PC-3 (cell line): ENCODE results near the gene BBS7. TPM values are rescaled to one million over a fixed set of nuclear protein-coding genes. Genes with fewer than 3 reads are reported as not detected.

Experiments used
- ATAC-seq: fragments of 200-7000 bp; cut with Tn5 transposase; 2 replicates; pipeline ENCODE4 v1.9.1; 2020; ENCODE audit warnings: mild to moderate bottlenecking, moderate library complexity
- BruUV-seq: library from RNA; stranded (reverse); fragments of 400-500 nt; replicated peaks from 2 replicates; lab custom pipeline; 2021; lab: Mats Ljungman, UMichigan
- CTCF ChIA-PET: fragments of 300-600 bp; sonication (Branson Sonifier 250); formaldehyde crosslinking; loops from one replicate; lab custom pipeline; 2022; ENCODE audit warnings: antibody characterized with exemption; lab: Charles Lee
- POLR2A ChIA-PET: fragments of 300-600 bp; sonication (Branson Sonifier 250); formaldehyde crosslinking; loops from one replicate; lab custom pipeline; 2022; ENCODE audit warnings: antibody characterized with exemption; ENCODE audit not compliant: unreplicated experiment; lab: Charles Lee
- DNase-seq: peaks from one replicate; pipeline ENCODE4 v3.0.0-alpha.2; 2015
- H2AFZ ChIP-seq: fragments of 300-600 bp; sonication (generic); 2 replicates; pipeline ENCODE4 v1.6.0; 2016; ENCODE audit warnings: antibody characterized with exemption, low read length
- H3F3A ChIP-seq: fragments of 300-600 bp; sonication (generic); one replicate; pipeline ENCODE4 v1.6.0; 2017; ENCODE audit warnings: antibody characterized with exemption, low read length, control low read depth, mild to moderate bottlenecking; ENCODE audit not compliant: unreplicated experiment
- H3K27ac ChIP-seq: fragments of 300-600 bp; sonication (generic); 2 replicates; pipeline ENCODE4 v1.5.1; 2016; ENCODE audit warnings: mild to moderate bottlenecking, low read length
- H3K27me3 ChIP-seq: fragments of 300-600 bp; sonication (generic); 2 replicates; pipeline ENCODE4 v1.6.1; 2016; ENCODE audit warnings: low read length, mixed read lengths
- H3K36me3 ChIP-seq: fragments of 300-600 bp; sonication (generic); 2 replicates; pipeline ENCODE4 v1.6.1; 2016; ENCODE audit warnings: low read depth, mixed run types, low read length, mixed read lengths
- H3K4me1 ChIP-seq: fragments of 300-600 bp; sonication (generic); 2 replicates; pipeline ENCODE4 v1.5.1; 2016; ENCODE audit warnings: low read length; ENCODE audit not compliant: insufficient read depth
- H3K4me2 ChIP-seq: fragments of 300-600 bp; sonication (generic); 2 replicates; pipeline ENCODE4 v1.6.0; 2016; ENCODE audit warnings: low read length
- H3K4me3 ChIP-seq: fragments of 300-600 bp; sonication (generic); 2 replicates; pipeline ENCODE4 v1.5.1; 2016; ENCODE audit warnings: mild to moderate bottlenecking, low read length, mixed read lengths
- H3K79me2 ChIP-seq: fragments of 300-600 bp; sonication (generic); 2 replicates; pipeline ENCODE4 v1.6.1; 2017; ENCODE audit warnings: low read length, mixed read lengths
- H3K9ac ChIP-seq: fragments of 300-600 bp; sonication (generic); 2 replicates; pipeline ENCODE4 v1.6.0; 2016; ENCODE audit warnings: mild to moderate bottlenecking, low read length
- H3K9me2 ChIP-seq: fragments of 300-600 bp; sonication (generic); replicated peaks from 2 replicates; pipeline ENCODE4 v1.6.1; 2016; ENCODE audit warnings: mixed run types, low read length, mixed read lengths
- H3K9me3 ChIP-seq: fragments of 300-600 bp; sonication (generic); 2 replicates; pipeline ENCODE4 v1.6.1; 2016; ENCODE audit warnings: low read length, mixed read lengths
- H4K20me1 ChIP-seq: fragments of 300-600 bp; sonication (generic); 2 replicates; pipeline ENCODE4 v1.6.1; 2016; ENCODE audit warnings: low read length, mixed read lengths
- EZH2 ChIP-seq: fragments of 300-600 bp; sonication (generic); IDR thresholded peaks from one replicate; pipeline ENCODE4 v1.6.1; 2017; ENCODE audit warnings: antibody characterized with exemption, mild to moderate bottlenecking, low read length; ENCODE audit not compliant: unreplicated experiment
- EZH2phosphoT487 ChIP-seq: fragments of 300-600 bp; sonication (generic); IDR thresholded peaks from 2 replicates; pipeline ENCODE4 v1.6.1; 2018; ENCODE audit warnings: mild to moderate bottlenecking, antibody characterized with exemption, low read length, borderline replicate concordance
- intact Hi-C: fragments of 100-400 bp; cut with micrococcal nuclease; formaldehyde crosslinking; loops from 2 replicates; pipeline ENCODE4 v1.9.0; 2023
- total RNA-seq: library from RNA; depleted of rRNA; stranded (reverse); fragments of >200 nt; gene quantifications from 2 replicates; pipeline ENCODE4 v1.2.3, GENCODE V29; 2014
- TF ChIP-seq, protein P1 (sequence below): fragments of 300-600 bp; sonication (generic); conservative IDR thresholded peaks from 2 replicates; pipeline ENCODE4 v1.5.1; 2017; ENCODE audit warnings: antibody characterized with exemption, low read depth, mild to moderate bottlenecking, low read length

Gene BBS7
- total RNA-seq, 1 experiment from 2014 or later = 10.1 TPM

DNA sequence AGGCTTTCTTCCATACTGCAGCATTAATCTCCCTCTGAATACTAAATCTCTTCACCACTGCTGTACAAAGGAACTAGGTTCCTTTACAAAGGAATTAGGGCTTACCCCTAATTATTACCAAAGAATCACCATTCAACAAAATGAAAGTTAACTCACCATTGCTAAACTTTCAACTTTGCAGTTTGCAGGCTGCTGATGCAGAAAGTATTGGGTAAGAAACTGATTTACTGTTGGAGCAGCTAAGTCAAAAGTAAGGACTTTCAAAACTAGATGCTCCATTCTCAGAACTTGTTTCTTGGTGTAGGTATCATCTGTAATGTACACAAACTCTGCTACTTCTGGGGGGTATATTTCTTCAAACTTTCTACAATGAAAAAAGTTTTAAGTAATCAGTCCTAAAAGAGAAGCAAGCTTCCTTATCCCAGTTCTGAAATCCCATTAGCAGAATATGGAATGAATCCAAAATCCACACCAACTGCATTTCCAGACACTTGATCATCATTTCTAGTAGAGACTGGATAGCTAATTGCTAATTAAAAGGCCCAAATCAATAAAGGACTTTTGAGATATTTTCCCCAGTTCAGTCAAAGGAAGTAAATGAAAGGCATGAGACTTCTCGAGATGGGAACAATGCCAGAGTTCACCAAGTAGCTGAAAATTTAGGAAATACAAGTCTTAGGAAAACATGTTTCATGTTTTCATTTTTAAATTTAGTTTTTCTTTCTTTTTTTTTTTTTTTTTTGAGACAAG, 50.9 kb downstream of the BBS7 start:
- no TSS peak for BruUV-seq
- Histone ChIP-seq H2AFZ (no peak overlapping the region), H3K9me2 (no peaks in the 10 kb centered on the region), H3K27ac (no peak overlapping the region), H3K4me2 (no peak overlapping the region), H3K9me3 (no peaks in the 10 kb centered on the region), H3K9ac (no peak overlapping the region), H3K4me3 (no peak overlapping the region), H3K4me1 (peaks cover 9% of the 10 kb centered on the region), H3F3A (no peaks in the 10 kb centered on the region), H3K36me3 (peaks cover 64% of the 10 kb centered on the region), H4K20me1 (0 out of 2 replicates have a peak, but pooled peaks cover 5% of the 10 kb centered on the region), H3K79me2 (peaks cover 57% of the 10 kb centered on the region), H3K27me3 (no peaks in the 10 kb centered on the region)
- no peak for DNase-seq
- no peak for ATAC-seq
- intact Hi-C loops = no loop called here
- ChIA-PET POLR2A (no interaction called here), CTCF (no interaction called here)
- TF ChIP-seq EZH2 = no peak
- TF ChIP-seq, protein P1, sequence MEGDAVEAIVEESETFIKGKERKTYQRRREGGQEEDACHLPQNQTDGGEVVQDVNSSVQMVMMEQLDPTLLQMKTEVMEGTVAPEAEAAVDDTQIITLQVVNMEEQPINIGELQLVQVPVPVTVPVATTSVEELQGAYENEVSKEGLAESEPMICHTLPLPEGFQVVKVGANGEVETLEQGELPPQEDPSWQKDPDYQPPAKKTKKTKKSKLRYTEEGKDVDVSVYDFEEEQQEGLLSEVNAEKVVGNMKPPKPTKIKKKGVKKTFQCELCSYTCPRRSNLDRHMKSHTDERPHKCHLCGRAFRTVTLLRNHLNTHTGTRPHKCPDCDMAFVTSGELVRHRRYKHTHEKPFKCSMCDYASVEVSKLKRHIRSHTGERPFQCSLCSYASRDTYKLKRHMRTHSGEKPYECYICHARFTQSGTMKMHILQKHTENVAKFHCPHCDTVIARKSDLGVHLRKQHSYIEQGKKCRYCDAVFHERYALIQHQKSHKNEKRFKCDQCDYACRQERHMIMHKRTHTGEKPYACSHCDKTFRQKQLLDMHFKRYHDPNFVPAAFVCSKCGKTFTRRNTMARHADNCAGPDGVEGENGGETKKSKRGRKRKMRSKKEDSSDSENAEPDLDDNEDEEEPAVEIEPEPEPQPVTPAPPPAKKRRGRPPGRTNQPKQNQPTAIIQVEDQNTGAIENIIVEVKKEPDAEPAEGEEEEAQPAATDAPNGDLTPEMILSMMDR = no peak
- TF ChIP-seq EZH2phosphoT487 = no peak

DNA sequence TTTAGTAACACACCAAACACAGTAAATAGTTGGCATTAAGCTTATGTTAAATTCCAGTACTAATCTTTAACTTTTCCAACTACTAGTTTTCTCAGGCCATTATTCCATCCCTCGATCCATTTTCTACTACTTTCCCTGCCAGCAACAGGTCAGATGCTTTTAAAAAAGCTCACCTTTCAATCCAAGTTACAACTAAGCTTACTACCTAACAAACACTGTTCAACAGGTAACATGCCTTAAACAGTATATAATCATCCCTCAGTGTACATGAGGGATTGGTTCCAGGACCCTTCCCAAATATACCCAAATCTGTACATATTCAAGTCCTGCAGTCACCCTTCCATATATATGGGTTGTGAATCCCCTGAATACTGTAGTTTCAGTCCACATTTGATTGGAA, 52.1 kb downstream of the BBS7 start:
- H3F3A ChIP-seq = no peaks in the 10 kb centered on the region
- POLR2A ChIA-PET = no interaction called here
- TF ChIP-seq EZH2phosphoT487 (no peak), EZH2 (no peak)
- TF ChIP-seq, protein P1 = no peak
- peaks cover 64% of the 10 kb centered on the region for H3K36me3 ChIP-seq
- no peaks in the 10 kb centered on the region for H3K9me3 ChIP-seq
- DNase-seq (no peak), ATAC-seq (no peak)
- CTCF ChIA-PET = interaction anchor here (0.5 kb wide), 1 partner anchor 1096 kb away, joined by 5 read pairs; no protein-coding TSS in a partner anchor
- H3K27ac ChIP-seq = no peak overlapping the region
- H3K27me3 ChIP-seq = no peaks in the 10 kb centered on the region
- intact Hi-C loops = no loop called here
- H3K4me2 ChIP-seq = no peak overlapping the region
- H3K4me3 ChIP-seq = no peak overlapping the region
- 0 out of 2 replicates have a peak, but pooled peaks cover 5% of the 10 kb centered on the region for H4K20me1 ChIP-seq
- H3K4me1 ChIP-seq = peaks cover 6% of the 10 kb centered on the region
- no peak overlapping the region for H2AFZ ChIP-seq
- no peak overlapping the region for H3K9ac ChIP-seq
- H3K9me2 ChIP-seq = no peaks in the 10 kb centered on the region
- BruUV-seq = TSS peak; percentile 14
- peaks cover 52% of the 10 kb centered on the region for H3K79me2 ChIP-seq

DNA sequence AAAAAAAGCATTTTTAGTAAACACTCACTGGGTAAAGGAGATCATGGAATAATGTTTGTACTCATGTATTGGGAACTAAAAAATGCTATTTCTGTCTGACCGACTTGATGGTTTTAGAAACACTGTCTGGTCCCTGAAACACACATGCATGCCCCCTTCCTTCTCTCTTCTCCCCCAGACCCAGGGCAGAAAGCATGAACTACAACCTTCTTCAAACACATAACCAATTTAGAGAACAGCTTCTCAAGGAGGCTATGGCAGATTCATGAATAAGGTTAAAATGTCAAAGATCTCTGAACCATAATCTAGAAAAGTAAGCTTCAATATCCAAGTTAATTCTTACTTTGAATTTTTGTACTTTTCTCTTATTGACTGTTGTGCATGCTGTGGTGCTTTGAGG, 52.6 kb downstream of the BBS7 start:
- H3K4me2 ChIP-seq = no peak overlapping the region
- POLR2A ChIA-PET = no interaction called here

More for the DNA sequence above, 52.6 kb downstream of the BBS7 start:
- CTCF ChIA-PET = no interaction called here
- TF ChIP-seq EZH2phosphoT487 = no peak
- TF ChIP-seq, protein P1 = no peak
- no peak for ATAC-seq
- Histone ChIP-seq H3K27ac (no peak overlapping the region), H3K4me1 (peaks cover 6% of the 10 kb centered on the region), H3K4me3 (no peak overlapping the region), H3K9me3 (no peaks in the 10 kb centered on the region), H3F3A (no peaks in the 10 kb centered on the region), H3K9me2 (no peaks in the 10 kb centered on the region), H2AFZ (no peak overlapping the region), H3K79me2 (peaks cover 47% of the 10 kb centered on the region), H3K9ac (no peak overlapping the region), H4K20me1 (0 out of 2 replicates have a peak, but pooled peaks cover 5% of the 10 kb centered on the region), H3K27me3 (no peaks in the 10 kb centered on the region), H3K36me3 (peaks cover 64% of the 10 kb centered on the region)
- no TSS peak for BruUV-seq
- intact Hi-C loops = no loop called here
- no peak for DNase-seq
